GM23338 (cell line): Measurements from ENCODE around the gene SLC39A7.

Source experiments
- CREB1 ChIP-seq: fragments of 250-450 bp; sonication (Bioruptor Pico); IDR thresholded peaks from 2 replicates; pipeline ENCODE4 v1.5.0; 2020; ENCODE audit warnings: low read depth, mild to moderate bottlenecking, moderate library complexity
- EZH2 ChIP-seq: fragments of 200-600 bp; sonication (generic); IDR thresholded peaks from one replicate; pipeline ENCODE4 v1.8.0; 2017; ENCODE audit warnings: antibody characterized with exemption, mild to moderate bottlenecking, low read depth; ENCODE audit not compliant: unreplicated experiment
- EZH2phosphoT487 ChIP-seq: fragments of 200-600 bp; sonication (generic); IDR thresholded peaks from one replicate; pipeline ENCODE4 v1.8.1; 2018; ENCODE audit warnings: antibody characterized with exemption; ENCODE audit not compliant: unreplicated experiment
- JUNB ChIP-seq: IDR thresholded peaks from one replicate; pipeline ENCODE4 v1.6.1; 2016; ENCODE audit warnings: antibody characterized with exemption; ENCODE audit not compliant: unreplicated experiment
- POLR2AphosphoS5 ChIP-seq: IDR thresholded peaks from 2 replicates; pipeline ENCODE4 v1.6.1; 2016; ENCODE audit warnings: antibody characterized with exemption, low read depth
- STAT1 ChIP-seq: IDR thresholded peaks from one replicate; pipeline ENCODE4 v1.6.1; 2016; ENCODE audit warnings: antibody characterized with exemption; ENCODE audit not compliant: unreplicated experiment
- TF ChIP-seq, protein P1 (sequence below), 2 experiments: fragments of 200-600 bp in 1 of 2; sonication (generic) in 1 of 2; conservative IDR thresholded peaks; 2 replicates each; pipeline versions ENCODE4 v1.5.1 to v1.6.1; 2016 to 2017; ENCODE audit warnings: antibody characterized with exemption in 2 of 2, low read depth in 2 of 2, mild to moderate bottlenecking in 2 of 2, moderate library complexity in 1 of 2
- TF ChIP-seq, protein P2 (sequence below): IDR thresholded peaks from one replicate; pipeline ENCODE4 v1.6.1; 2018; ENCODE audit warnings: antibody characterized with exemption; ENCODE audit not compliant: unreplicated experiment

DNA sequence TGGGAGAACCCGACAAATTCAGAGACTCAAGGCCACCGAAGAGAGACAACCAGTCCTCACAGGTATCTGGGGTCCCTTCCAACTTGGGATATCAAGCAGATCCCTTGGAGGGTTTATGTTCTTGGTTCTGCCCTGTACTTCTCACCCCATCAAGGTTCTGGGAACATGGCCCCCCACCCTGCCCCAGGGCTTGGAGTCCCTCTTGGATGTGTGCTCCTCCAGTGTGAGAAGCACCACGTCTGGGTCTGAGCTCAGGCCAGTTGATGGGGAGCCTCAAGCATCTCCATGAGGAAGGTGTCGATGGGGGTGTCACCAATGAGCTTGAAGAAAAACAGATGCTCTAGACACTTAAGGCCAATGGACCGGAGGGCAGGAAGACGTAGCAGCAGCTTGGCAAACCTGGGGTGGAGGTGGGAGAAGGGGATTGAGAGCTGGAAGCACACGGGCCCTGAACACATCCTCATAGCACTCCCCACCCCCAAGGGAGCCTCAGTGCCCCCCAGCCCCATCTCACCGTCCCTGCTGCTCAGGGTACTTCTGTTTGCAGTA lies 6.2 kb upstream of the SLC39A7 start:
- TF ChIP-seq, protein P1, sequence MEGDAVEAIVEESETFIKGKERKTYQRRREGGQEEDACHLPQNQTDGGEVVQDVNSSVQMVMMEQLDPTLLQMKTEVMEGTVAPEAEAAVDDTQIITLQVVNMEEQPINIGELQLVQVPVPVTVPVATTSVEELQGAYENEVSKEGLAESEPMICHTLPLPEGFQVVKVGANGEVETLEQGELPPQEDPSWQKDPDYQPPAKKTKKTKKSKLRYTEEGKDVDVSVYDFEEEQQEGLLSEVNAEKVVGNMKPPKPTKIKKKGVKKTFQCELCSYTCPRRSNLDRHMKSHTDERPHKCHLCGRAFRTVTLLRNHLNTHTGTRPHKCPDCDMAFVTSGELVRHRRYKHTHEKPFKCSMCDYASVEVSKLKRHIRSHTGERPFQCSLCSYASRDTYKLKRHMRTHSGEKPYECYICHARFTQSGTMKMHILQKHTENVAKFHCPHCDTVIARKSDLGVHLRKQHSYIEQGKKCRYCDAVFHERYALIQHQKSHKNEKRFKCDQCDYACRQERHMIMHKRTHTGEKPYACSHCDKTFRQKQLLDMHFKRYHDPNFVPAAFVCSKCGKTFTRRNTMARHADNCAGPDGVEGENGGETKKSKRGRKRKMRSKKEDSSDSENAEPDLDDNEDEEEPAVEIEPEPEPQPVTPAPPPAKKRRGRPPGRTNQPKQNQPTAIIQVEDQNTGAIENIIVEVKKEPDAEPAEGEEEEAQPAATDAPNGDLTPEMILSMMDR (conservative IDR thresholded peaks at IDR 0.05; ENCODE audit: low read depth in 2 of 2), result no peak
- TF ChIP-seq EZH2 (no peak), CREB1 (no peak), STAT1 (no peak), POLR2AphosphoS5 (no peak), EZH2phosphoT487 (no peak), JUNB (no peak)
- TF ChIP-seq, protein P2, sequence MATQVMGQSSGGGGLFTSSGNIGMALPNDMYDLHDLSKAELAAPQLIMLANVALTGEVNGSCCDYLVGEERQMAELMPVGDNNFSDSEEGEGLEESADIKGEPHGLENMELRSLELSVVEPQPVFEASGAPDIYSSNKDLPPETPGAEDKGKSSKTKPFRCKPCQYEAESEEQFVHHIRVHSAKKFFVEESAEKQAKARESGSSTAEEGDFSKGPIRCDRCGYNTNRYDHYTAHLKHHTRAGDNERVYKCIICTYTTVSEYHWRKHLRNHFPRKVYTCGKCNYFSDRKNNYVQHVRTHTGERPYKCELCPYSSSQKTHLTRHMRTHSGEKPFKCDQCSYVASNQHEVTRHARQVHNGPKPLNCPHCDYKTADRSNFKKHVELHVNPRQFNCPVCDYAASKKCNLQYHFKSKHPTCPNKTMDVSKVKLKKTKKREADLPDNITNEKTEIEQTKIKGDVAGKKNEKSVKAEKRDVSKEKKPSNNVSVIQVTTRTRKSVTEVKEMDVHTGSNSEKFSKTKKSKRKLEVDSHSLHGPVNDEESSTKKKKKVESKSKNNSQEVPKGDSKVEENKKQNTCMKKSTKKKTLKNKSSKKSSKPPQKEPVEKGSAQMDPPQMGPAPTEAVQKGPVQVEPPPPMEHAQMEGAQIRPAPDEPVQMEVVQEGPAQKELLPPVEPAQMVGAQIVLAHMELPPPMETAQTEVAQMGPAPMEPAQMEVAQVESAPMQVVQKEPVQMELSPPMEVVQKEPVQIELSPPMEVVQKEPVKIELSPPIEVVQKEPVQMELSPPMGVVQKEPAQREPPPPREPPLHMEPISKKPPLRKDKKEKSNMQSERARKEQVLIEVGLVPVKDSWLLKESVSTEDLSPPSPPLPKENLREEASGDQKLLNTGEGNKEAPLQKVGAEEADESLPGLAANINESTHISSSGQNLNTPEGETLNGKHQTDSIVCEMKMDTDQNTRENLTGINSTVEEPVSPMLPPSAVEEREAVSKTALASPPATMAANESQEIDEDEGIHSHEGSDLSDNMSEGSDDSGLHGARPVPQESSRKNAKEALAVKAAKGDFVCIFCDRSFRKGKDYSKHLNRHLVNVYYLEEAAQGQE, result no peak
